H1 (cell line): ENCODE data around the gene TBCEL. TPM values are rescaled to one million over a fixed set of nuclear protein-coding genes. Genes with fewer than 3 reads are reported as not detected.
A peak's percentile ranks its signal among the peaks of the same experiment; 100 is the strongest.

ENCODE experiments used
- CTCF ChIA-PET: fragments of 300-600 bp; sonication (Branson Sonifier 250); formaldehyde crosslinking; loops from one replicate; lab custom pipeline; 2021; ENCODE audit not compliant: partially characterized antibody; lab: Charles Lee
- POLR2A ChIA-PET: fragments of 300-600 bp; sonication (Branson Sonifier 250); formaldehyde crosslinking; loops from one replicate; lab custom pipeline; 2021; ENCODE audit warnings: inconsistent platforms; ENCODE audit not compliant: partially characterized antibody; lab: Charles Lee
- DNase-seq, 2 experiments: peaks; one replicate each; pipeline versions ENCODE4 v3.0.0 to v3.0.0-alpha.2; 2010 to 2022; ENCODE audit warnings: low spot score in 2 of 2, low read depth in 1 of 2, mixed read lengths in 1 of 2
- FAIRE-seq: peaks from 2 replicates; lab custom pipeline; 2011; peaks lifted over from hg19 to GRCh38; lab: Jason Lieb, UNC
- H2AFZ ChIP-seq: 2 replicates; pipeline ENCODE4 v1.8.1; 2012; ENCODE audit warnings: low read length, inconsistent platforms
- H2AK5ac ChIP-seq: 2 replicates; pipeline ENCODE4 v1.6.1; 2013; ENCODE audit warnings: low read depth, low read length
- H2BK120ac ChIP-seq: replicated peaks from 2 replicates; pipeline ENCODE3; 2013; ENCODE audit warnings: low read depth, low read length, inconsistent platforms
- H2BK12ac ChIP-seq: 2 replicates; pipeline ENCODE4 v1.6.1; 2013; ENCODE audit warnings: low read depth, low read length
- H2BK15ac ChIP-seq: 2 replicates; pipeline ENCODE4 v1.6.1; 2013; ENCODE audit warnings: low read length
- H2BK20ac ChIP-seq: 2 replicates; pipeline ENCODE4 v1.6.1; 2013; ENCODE audit warnings: low read length
- H2BK5ac ChIP-seq: 2 replicates; pipeline ENCODE4 v1.6.1; 2013; ENCODE audit warnings: low read depth, low read length
- H3K14ac ChIP-seq: 2 replicates; pipeline ENCODE4 v1.6.1; 2013; ENCODE audit warnings: inconsistent platforms; ENCODE audit not compliant: insufficient read length
- H3K18ac ChIP-seq: 2 replicates; pipeline ENCODE4 v1.6.1; 2013; ENCODE audit warnings: low read length; ENCODE audit errors: extremely low read depth
- H3K23ac ChIP-seq: 2 replicates; pipeline ENCODE4 v1.6.1; 2013; ENCODE audit warnings: inconsistent platforms; ENCODE audit not compliant: insufficient read length
- H3K23me2 ChIP-seq: 2 replicates; pipeline ENCODE4 v1.6.1; 2013; ENCODE audit warnings: low read depth, low read length
- H3K27ac ChIP-seq: 2 replicates; pipeline ENCODE4 v1.6.1; 2011; ENCODE audit warnings: low read depth, low read length, inconsistent platforms
- H3K27me3 ChIP-seq, 4 experiments: replicated peaks in 1 of 4; 1 replicate in 1 of 4; 2 replicates in 3 of 4; pipeline versions ENCODE4 v1.6.1 to v1.8.1; 2011 to 2013; ENCODE audit warnings: low read length in 3 of 4, mild to moderate bottlenecking in 3 of 4, inconsistent platforms in 2 of 4, mixed read lengths in 2 of 4, moderate library complexity in 1 of 4; ENCODE audit not compliant: control insufficient read depth in 3 of 4, insufficient read depth in 3 of 4; ENCODE audit errors: extremely low read depth in 1 of 4
- H3K36me3 ChIP-seq, 4 experiments: 2 replicates each; pipeline versions ENCODE4 v1.6.1 to v1.8.1; 2011 to 2013; ENCODE audit warnings: mild to moderate bottlenecking in 4 of 4, low read length in 3 of 4, moderate library complexity in 2 of 4, control low read depth in 1 of 4, inconsistent platforms in 1 of 4; ENCODE audit not compliant: insufficient read depth in 4 of 4, control insufficient read depth in 2 of 4
- H3K4ac ChIP-seq: replicated peaks from 2 replicates; pipeline ENCODE3; 2013; ENCODE audit warnings: low read length, low read depth, mixed read lengths, inconsistent platforms; ENCODE audit not compliant: insufficient read length
- H3K4me1 ChIP-seq, 4 experiments: replicated peaks in 1 of 4; 1 replicate in 1 of 4; 2 replicates in 3 of 4; pipeline versions ENCODE4 v1.6.1 to v1.8.1; 2011 to 2013; ENCODE audit warnings: low read length in 3 of 4, inconsistent platforms in 2 of 4, mixed read lengths in 1 of 4; ENCODE audit not compliant: insufficient read depth in 4 of 4, control insufficient read depth in 3 of 4
- H3K4me2 ChIP-seq, 2 experiments: 2 replicates each; pipeline versions ENCODE4 v1.6.1 to v1.8.1; 2011 to 2013; ENCODE audit warnings: low read depth in 2 of 2, low read length in 2 of 2, control low read depth in 1 of 2, inconsistent platforms in 1 of 2, mild to moderate bottlenecking in 1 of 2; ENCODE audit not compliant: insufficient read depth in 1 of 2
- H3K4me3 ChIP-seq, 4 experiments: fragments of 200-600, 300-600 bp in 1 of 4; sonication (generic), shearing (Covaris generic), sonication (Bioruptor Twin) in 1 of 4; 2 replicates each; pipeline versions ENCODE4 v1.5.1 to v1.8.1; 2011 to 2016; ENCODE audit warnings: low read length in 4 of 4, low read depth in 3 of 4, control low read depth in 2 of 4, inconsistent platforms in 2 of 4, mild to moderate bottlenecking in 2 of 4, mixed read lengths in 1 of 4, moderate library complexity in 1 of 4; ENCODE audit not compliant: insufficient read depth in 2 of 4; ENCODE audit errors: extremely low read depth in 1 of 4
- H3K56ac ChIP-seq: replicated peaks from 2 replicates; pipeline ENCODE3; 2013; ENCODE audit warnings: low read depth, mild to moderate bottlenecking, mixed read lengths, low read length, inconsistent platforms; ENCODE audit not compliant: insufficient read length
- H3K79me1 ChIP-seq: 2 replicates; pipeline ENCODE4 v1.6.1; 2013; ENCODE audit warnings: low read depth, low read length, control low read depth
- H3K79me2 ChIP-seq, 2 experiments: 2 replicates each; pipeline versions ENCODE4 v1.6.1 to v1.8.1; 2012 to 2013; ENCODE audit warnings: low read length in 2 of 2, mild to moderate bottlenecking in 2 of 2, inconsistent platforms in 1 of 2; ENCODE audit not compliant: insufficient read depth in 2 of 2, control insufficient read depth in 1 of 2
- H3K9ac ChIP-seq, 4 experiments: replicated peaks in 1 of 4; 1 replicate in 1 of 4; 2 replicates in 3 of 4; pipeline versions ENCODE4 v1.6.1 to v1.8.1; 2011 to 2013; ENCODE audit warnings: low read depth in 3 of 4, low read length in 3 of 4, control low read depth in 2 of 4, mild to moderate bottlenecking in 2 of 4, moderate library complexity in 2 of 4, inconsistent platforms in 1 of 4; ENCODE audit errors: extremely low read depth in 1 of 4
- H3K9me3 ChIP-seq, 2 experiments: 2 replicates each; pipeline versions ENCODE4 v1.6.1 to v1.8.1; 2012 to 2013; ENCODE audit warnings: mild to moderate bottlenecking in 2 of 2, moderate library complexity in 2 of 2, control low read depth in 1 of 2, inconsistent platforms in 1 of 2, low read depth in 1 of 2, low read length in 1 of 2, mixed read lengths in 1 of 2; ENCODE audit not compliant: insufficient read depth in 2 of 2
- H4K20me1 ChIP-seq, 2 experiments: replicated peaks in 1 of 2; 2 replicates each; pipeline versions ENCODE3 to v1.8.1; 2011 to 2013; ENCODE audit warnings: inconsistent platforms in 2 of 2, low read length in 2 of 2, mild to moderate bottlenecking in 1 of 2; ENCODE audit not compliant: insufficient read depth in 2 of 2, control insufficient read depth in 1 of 2
- H4K5ac ChIP-seq: 2 replicates; pipeline ENCODE4 v1.6.1; 2013; ENCODE audit warnings: low read length, low read depth, mixed read lengths, inconsistent platforms; ENCODE audit not compliant: insufficient read length
- H4K8ac ChIP-seq: 2 replicates; pipeline ENCODE4 v1.8.0; 2013; ENCODE audit warnings: mild to moderate bottlenecking, moderate library complexity, low read length, inconsistent platforms; ENCODE audit not compliant: insufficient read depth; ENCODE audit errors: extremely low read depth
- H4K91ac ChIP-seq: replicated peaks from 2 replicates; pipeline ENCODE3; 2013; ENCODE audit warnings: low read length, mixed read lengths, inconsistent platforms; ENCODE audit not compliant: insufficient read length
- EZH2 ChIP-seq: fragments of 200-600 bp; sonication (generic); IDR thresholded peaks from 2 replicates; pipeline ENCODE4 v1.7.1; 2012; ENCODE audit warnings: low read depth, mild to moderate bottlenecking, moderate library complexity, low read length, inconsistent platforms; ENCODE audit not compliant: severe bottlenecking
- HDAC2 ChIP-seq, 2 experiments: fragments of 300-600 bp in 1 of 2; sonication (generic) in 1 of 2; IDR thresholded peaks; 2 replicates each; pipeline ENCODE4 v1.6.1; 2011 to 2012; ENCODE audit warnings: low read depth in 2 of 2, low read length in 2 of 2, mild to moderate bottlenecking in 2 of 2, moderate library complexity in 2 of 2, borderline replicate concordance in 1 of 2, inconsistent platforms in 1 of 2
- MAFK ChIP-seq: IDR thresholded peaks from 2 replicates; pipeline ENCODE4 v1.6.1; 2012; ENCODE audit warnings: low read depth, mild to moderate bottlenecking, improper control_type of control experiment, low read length
- MAX ChIP-seq: IDR thresholded peaks from 2 replicates; pipeline ENCODE4 v1.6.1; 2012; ENCODE audit warnings: inconsistent platforms
- RNF2 ChIP-seq: fragments of 200-900, 300-1000 bp; sonication (generic); IDR thresholded peaks from 2 replicates; pipeline ENCODE4 v1.7.1; 2016; ENCODE audit warnings: borderline replicate concordance, low read depth, mild to moderate bottlenecking, antibody characterized with exemption, low read length; ENCODE audit not compliant: poor library complexity, severe bottlenecking; ENCODE audit errors: missing control alignments
- RXRA ChIP-seq: IDR thresholded peaks from 2 replicates; pipeline ENCODE4 v1.6.1; 2011; ENCODE audit warnings: low read depth, mild to moderate bottlenecking, low read length, moderate library complexity; ENCODE audit not compliant: insufficient read depth
- SP2 ChIP-seq: IDR thresholded peaks from 2 replicates; pipeline ENCODE4 v1.6.1; 2012; ENCODE audit warnings: mild to moderate bottlenecking, low read length, inconsistent platforms
- SUZ12 ChIP-seq: fragments of 200-600 bp; sonication (generic); IDR thresholded peaks from 2 replicates; pipeline ENCODE4 v1.6.1; 2012; ENCODE audit warnings: mild to moderate bottlenecking, inconsistent platforms, low read length, moderate library complexity, mixed read lengths
- WGBS, 2 experiments: shearing (Covaris generic) in 1 of 2; methylation state at CpG; one replicate each; pipeline versions ENCODE4 v1.1.6 to v1.1.7; 2013 to 2015; ENCODE audit warnings: low lambda C conversion rate in 2 of 2, mixed read lengths in 2 of 2, inconsistent platforms in 1 of 2, low coverage in 1 of 2, missing lambda C conversion rate in 1 of 2; ENCODE audit not compliant: insufficient replicate concordance in 2 of 2, insufficient coverage in 1 of 2, insufficient read length in 1 of 2; ENCODE audit errors: extremely low coverage in 1 of 2, missing lambda C conversion rate in 1 of 2; 5-methylcytosine and 5-hydroxymethylcytosine counted together
- polyA plus RNA-seq, 7 experiments: library from polyadenylated mRNA; depleted of rRNA in 3 of 7; stranded (reverse) in 5 of 7; unstranded in 2 of 7; fragments of >200 nt in 5 of 7; fragments of 200-250 nt in 2 of 7; gene quantifications; 1 replicate in 5 of 7; 2 replicates in 1 of 7; 4 replicates in 1 of 7; pipeline versions ENCODE4 v1.2.1 to v1.2.3, GENCODE V29; 2011 to 2013; ENCODE audit warnings: missing spikeins in 2 of 7, mixed read lengths in 2 of 7
- total RNA-seq: library from RNA; stranded (reverse); fragmentation: NEBNext Ultra II Directional; extraction: Animal tissue kit (Norgen Biotek cat#: 25700); gene quantifications from 2 replicates; pipeline ENCODE4 v1.2.1, GENCODE V29; 2021

The TBCEL gene
- total and polyA plus RNA-seq, 2 of the 8 experiments (the other 6 are each of a cell fraction or from before 2014, with no cell fraction given), result 3.9 to 16.0 TPM

GRCh38 chr11:121035169-121035755 is 11.4 kb downstream of the TBCEL start:
- Histone ChIP-seq H3K4me3 (no peak overlapping the region), H3K4ac (no peak overlapping the region), H3K14ac (no peak overlapping the region), H3K4me2 (no peak overlapping the region), H4K91ac (no peak overlapping the region), H2AFZ (no peak overlapping the region), H2AK5ac (no peak overlapping the region), H2BK12ac (no peak overlapping the region), H3K23me2 (no peaks in the 10 kb centered on the region), H3K4me1 (peaks cover 0 to 7% (median 5%) of the 10 kb centered on the region in 4 experiments; a peak in 6 of 7 replicates), H3K79me1 (no peaks in the 10 kb centered on the region), H2BK15ac (no peak overlapping the region), H3K56ac (no peak overlapping the region), H3K36me3 (no peaks in the 10 kb centered on the region; a peak in 1 of 8 replicates), H4K8ac (no peak overlapping the region), H3K9me3 (no peaks in the 10 kb centered on the region), H3K23ac (no peak overlapping the region), H4K20me1 (no peaks in the 10 kb centered on the region), H3K79me2 (peaks cover 0 to 79% of the 10 kb centered on the region in 2 experiments; a peak in 2 of 4 replicates), H3K9ac (no peak overlapping the region), H2BK120ac (no peak overlapping the region), H4K5ac (no peak overlapping the region), H3K18ac (no peak overlapping the region), H2BK20ac (no peak overlapping the region), H3K27ac (no peak overlapping the region), H2BK5ac (no peak overlapping the region), H3K27me3 (no peaks in the 10 kb centered on the region)
- TF ChIP-seq RXRA (no peak), HDAC2 (IDR thresholded peaks at IDR 0.05; ENCODE audit: borderline replicate concordance in 1 of 2, low read depth in 2 of 2, low read length in 2 of 2) (no peak), SP2 (no peak), SUZ12 (no peak), MAFK (no peak), EZH2 (no peak), MAX (no peak), RNF2 (no peak)
- no peak for DNase-seq
- ChIA-PET POLR2A (interaction anchor here (0.7 to 2.3 kb wide), 3 partner anchors 11 to 45 kb away, joined by 3 to 10 read pairs (median 3); partner anchors contain the start of gene TBCEL), CTCF (interaction anchor here (0.6 to 2.0 kb wide), 6 partner anchors 11 to 233 kb away, joined by 3 to 9 read pairs (median 4); partner anchors contain the start of gene TBCEL)
- peak; percentile 58 for FAIRE-seq
- 84% methylated on average over 4 of the region's 4 CpGs; no CpG with 5 or more reads in 1 of the 2 experiments for WGBS, 2 experiments
